SU-DHL-6 (cell line): Measurements from ENCODE around the gene AGAP1.
"Not testable (repeated sequence)": the region's sequence is repeated elsewhere in the genome, so short reads cannot be mapped to it uniquely, and the experiment has no call there.

Experiments
- H2AFZ ChIP-seq: fragments of 200-600 bp; sonication (generic); 2 replicates; pipeline ENCODE4 v1.6.1; 2014; ENCODE audit warnings: low read depth, mild to moderate bottlenecking, moderate library complexity, mixed read lengths, antibody characterized with exemption, low read length; ENCODE audit not compliant: severe bottlenecking
- H3F3A ChIP-seq: fragments of 200-600 bp; shearing (Covaris generic); 2 replicates; pipeline ENCODE4 v1.6.0; 2016; ENCODE audit warnings: antibody characterized with exemption, mild to moderate bottlenecking; ENCODE audit not compliant: insufficient read depth
- H3K27ac ChIP-seq: fragments of 200-600 bp; sonication (generic); 2 replicates; pipeline ENCODE4 v1.5.1; 2016; ENCODE audit warnings: low read depth, mild to moderate bottlenecking, low read length, moderate library complexity, mixed read lengths
- H3K27me3 ChIP-seq: fragments of 200-600 bp; sonication (generic), shearing (Covaris generic); 2 replicates; pipeline ENCODE4 v1.6.0; 2014; ENCODE audit warnings: mild to moderate bottlenecking, low read length
- H3K36me3 ChIP-seq: fragments of 200-600 bp; sonication (generic); 2 replicates; pipeline ENCODE4 v1.6.1; 2014; ENCODE audit warnings: mild to moderate bottlenecking, low read length, mixed read lengths
- H3K4me2 ChIP-seq: fragments of 300-600, 200-600 bp; shearing (Covaris generic), sonication (generic); 2 replicates; pipeline ENCODE4 v1.6.0; 2014; ENCODE audit warnings: low read length, low read depth, mild to moderate bottlenecking; ENCODE audit not compliant: poor library complexity, severe bottlenecking
- H3K4me3 ChIP-seq: fragments of 200-600 bp; sonication (generic); 2 replicates; pipeline ENCODE4 v1.5.1; 2014; ENCODE audit warnings: antibody characterized with exemption, low read length, mild to moderate bottlenecking, mixed read lengths; ENCODE audit not compliant: insufficient read depth, poor library complexity, severe bottlenecking
- H3K79me2 ChIP-seq: fragments of 200-600 bp; sonication (generic); 2 replicates; pipeline ENCODE4 v1.6.1; 2014; ENCODE audit warnings: mild to moderate bottlenecking, low read length, moderate library complexity; ENCODE audit not compliant: insufficient read depth
- H3K9ac ChIP-seq: fragments of 200-600 bp; sonication (generic); 2 replicates; pipeline ENCODE4 v1.7.0; 2014; ENCODE audit warnings: mild to moderate bottlenecking, low read length
- H3K9me2 ChIP-seq: fragments of 200-600 bp; sonication (generic); replicated peaks from 2 replicates; pipeline ENCODE4 v1.6.1; 2014; ENCODE audit warnings: low read length; ENCODE audit not compliant: insufficient read depth
- H3K9me3 ChIP-seq: fragments of 200-600 bp; sonication (generic); 2 replicates; pipeline ENCODE4 v1.6.1; 2014; ENCODE audit warnings: low read length, mixed read lengths; ENCODE audit not compliant: insufficient read depth
- H4K20me1 ChIP-seq: fragments of 200-600 bp; sonication (generic); 2 replicates; pipeline ENCODE4 v1.6.1; 2014; ENCODE audit warnings: low read depth, mild to moderate bottlenecking, antibody characterized with exemption, low read length, moderate library complexity, mixed read lengths
- CTCF ChIP-seq: fragments of 200-600 bp; sonication (generic); IDR thresholded peaks from one replicate; pipeline ENCODE4 v1.5.1; 2017; ENCODE audit warnings: antibody characterized with exemption, mild to moderate bottlenecking, low read length, moderate library complexity; ENCODE audit not compliant: insufficient read depth, poor library complexity, severe bottlenecking
- EZH2phosphoT487 ChIP-seq: fragments of 200-600 bp; sonication (generic), shearing (Covaris generic); conservative IDR thresholded peaks from 2 replicates; pipeline ENCODE4 v1.6.1; 2018; ENCODE audit warnings: mild to moderate bottlenecking, antibody characterized with exemption, low read length, moderate library complexity, mixed read lengths

Gene AGAP1

GRCh38 chr2:236137066-236137465 lies 643.2 kb downstream of the AGAP1 start:
- no peaks in the 10 kb centered on the region for H3K9me2 ChIP-seq
- no peaks in the 10 kb centered on the region for H4K20me1 ChIP-seq
- H2AFZ ChIP-seq, result no peak overlapping the region

GRCh38 chr2:236141616-236142015 lies 647.8 kb downstream of the AGAP1 start:
- not testable (repeated sequence) for H3K9me2 ChIP-seq, H2AFZ ChIP-seq, H4K20me1 ChIP-seq, H3K4me2 ChIP-seq, H3F3A ChIP-seq, H3K9me3 ChIP-seq, H3K79me2 ChIP-seq, H3K9ac ChIP-seq, H3K36me3 ChIP-seq, H3K27ac ChIP-seq, H3K27me3 ChIP-seq, H3K4me3 ChIP-seq

More at GRCh38 chr2:236137066-236137465, 643.2 kb downstream of the AGAP1 start:
- no peak overlapping the region for H3K4me2 ChIP-seq
- H3K27ac ChIP-seq, result no peak overlapping the region
- TF ChIP-seq CTCF (no peak), EZH2phosphoT487 (no peak)
- no peaks in the 10 kb centered on the region for H3K9me3 ChIP-seq
- no peak overlapping the region for H3K4me3 ChIP-seq
- no peaks in the 10 kb centered on the region for H3K36me3 ChIP-seq
- H3K27me3 ChIP-seq, result no peaks in the 10 kb centered on the region
- H3F3A ChIP-seq, result no peaks in the 10 kb centered on the region
- H3K79me2 ChIP-seq, result no peaks in the 10 kb centered on the region
- no peak overlapping the region for H3K9ac ChIP-seq

DNA sequence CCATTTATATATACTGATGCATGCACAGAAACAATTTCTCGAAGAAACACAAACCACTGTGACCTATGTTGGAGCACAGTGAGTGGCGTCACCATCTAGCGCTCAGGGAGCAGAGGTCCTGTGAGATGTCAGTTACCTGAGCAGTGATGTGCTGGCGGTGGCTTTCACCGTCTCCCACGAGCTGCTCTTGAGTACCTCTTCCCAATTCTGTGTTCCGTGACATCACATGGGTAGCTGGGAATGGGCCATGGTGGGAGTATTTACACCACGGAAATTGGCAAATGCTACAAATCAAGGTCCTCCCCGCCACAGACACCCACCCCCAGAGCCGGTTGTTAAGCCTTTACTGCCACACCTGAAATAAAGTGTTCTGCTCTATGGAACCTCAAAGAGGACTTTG lies 650.0 kb downstream of the AGAP1 start:
- H3F3A ChIP-seq, result no peaks in the 10 kb centered on the region
- no peak for TF ChIP-seq CTCF
- TF ChIP-seq EZH2phosphoT487, result no peak

DNA sequence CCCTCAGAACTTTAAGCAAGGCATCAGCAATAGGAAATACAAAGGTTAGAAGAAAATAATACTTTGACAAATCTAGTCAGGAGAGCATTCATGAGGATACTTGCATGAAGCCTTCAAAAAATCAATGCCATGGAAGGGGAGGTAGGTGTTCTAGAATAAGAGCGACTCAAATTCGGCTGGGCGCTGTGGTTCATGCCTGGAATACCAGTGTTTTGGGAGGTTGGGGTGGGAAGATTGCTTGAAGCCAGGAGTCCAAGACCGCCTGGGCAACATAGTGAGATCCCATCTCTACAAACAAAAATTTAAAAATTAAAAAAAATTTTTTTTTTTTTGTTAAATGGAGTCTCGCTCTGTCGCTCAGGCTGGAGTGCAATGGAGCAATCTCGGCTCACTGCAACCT lies 652.6 kb downstream of the AGAP1 start:
- TF ChIP-seq CTCF (no peak), EZH2phosphoT487 (no peak)
- no peaks in the 10 kb centered on the region for H3K9me3 ChIP-seq
- no peaks in the 10 kb centered on the region for H4K20me1 ChIP-seq
- H2AFZ ChIP-seq, result no peak overlapping the region
- no peak overlapping the region for H3K4me3 ChIP-seq
- H3K27me3 ChIP-seq, result no peaks in the 10 kb centered on the region
- H3K79me2 ChIP-seq, result no peaks in the 10 kb centered on the region
- no peak overlapping the region for H3K4me2 ChIP-seq
- no peaks in the 10 kb centered on the region for H3K9me2 ChIP-seq
- H3K36me3 ChIP-seq, result no peaks in the 10 kb centered on the region
- no peaks in the 10 kb centered on the region for H3F3A ChIP-seq
- H3K27ac ChIP-seq, result no peak overlapping the region
- no peak overlapping the region for H3K9ac ChIP-seq

More for the DNA sequence above, 650.0 kb downstream of the AGAP1 start:
- H3K4me3 ChIP-seq, result no peak overlapping the region
- H3K79me2 ChIP-seq, result no peaks in the 10 kb centered on the region
- no peak overlapping the region for H3K27ac ChIP-seq
- H3K36me3 ChIP-seq, result no peaks in the 10 kb centered on the region
- no peak overlapping the region for H2AFZ ChIP-seq
- no peaks in the 10 kb centered on the region for H3K27me3 ChIP-seq
- no peak overlapping the region for H3K4me2 ChIP-seq
- no peaks in the 10 kb centered on the region for H4K20me1 ChIP-seq
- H3K9me3 ChIP-seq, result no peaks in the 10 kb centered on the region
- H3K9ac ChIP-seq, result no peak overlapping the region
- H3K9me2 ChIP-seq, result no peaks in the 10 kb centered on the region
